ENCODE results near the gene CPSF4. TPM values are rescaled to one million over a fixed set of nuclear protein-coding genes. Genes with fewer than 3 reads are reported as not detected.

CPSF4 gene
- total and polyA plus RNA-seq, 2 donors (not counting 1 experiment from before 2014, with no cell fraction given): 52.9 to 63.2 TPM

DNA sequence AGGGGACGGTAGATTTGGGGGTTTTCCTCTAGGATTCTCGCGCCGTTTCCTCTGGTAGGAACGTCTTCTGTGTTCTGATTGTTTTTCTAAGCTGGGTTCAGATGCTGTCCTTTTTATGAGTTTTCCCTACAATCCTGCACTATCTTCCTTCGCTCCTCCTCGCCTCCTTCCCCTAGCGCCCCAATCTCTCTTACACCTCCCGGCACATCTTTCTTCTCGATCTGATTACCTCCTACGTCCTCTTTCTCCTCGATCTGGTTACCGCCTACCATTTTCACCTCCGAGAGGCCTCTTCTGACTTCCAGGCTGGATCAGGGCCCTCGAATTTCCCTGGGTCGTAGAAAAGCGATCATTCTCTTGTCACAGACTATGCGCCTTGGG is 29.6 kb upstream of the CPSF4 start:
- H3K4me2 ChIP-seq (replicated peaks; ENCODE audit: low read depth, low read length, poor library complexity, severe bottlenecking): peak overlapping the region; percentile 98
- POLR2A ChIA-PET: interaction anchor here (0.9 to 3.1 kb wide), 12 partner anchors 9 to 207 kb away, joined by 3 to 33 read pairs (median 6); partner anchors contain the start of genes ARPC1A, ARPC1B, ATP5MF and CPSF4
- peak overlapping the region; percentile 84 for H2AFZ ChIP-seq (ENCODE audit: insufficient read depth, low read depth, low read length, poor library complexity, severe bottlenecking)
- H4K20me1 ChIP-seq (ENCODE audit: control insufficient read depth, insufficient read depth, low read length, poor library complexity, severe bottlenecking): peaks cover 70% of the 10 kb centered on the region
- H3K9ac ChIP-seq (ENCODE audit: low read length): peak overlapping the region; percentile 94
- H3K36me3 ChIP-seq (replicated peaks in 1 of 2; ENCODE audit: control extremely low read depth in 1 of 2, control insufficient read depth in 1 of 2, extremely low read depth in 1 of 2, insufficient read depth in 2 of 2, low read length in 1 of 2): peaks cover 7 to 37% of the 10 kb centered on the region in 2 experiments
- peaks cover 47% of the 10 kb centered on the region for H3K4me1 Mint-ChIP-seq
- peak overlapping the region; percentile 89 to 96 for H3K27ac ChIP-seq (ENCODE audit: low read length in 2 of 2)
- H3K27ac Mint-ChIP-seq: peak overlapping the region; percentile 100
- H3K4me3 Mint-ChIP-seq: peak overlapping the region; percentile 91
- H3K27me3 Mint-ChIP-seq: no peaks in the 10 kb centered on the region
- ATAC-seq (ENCODE audit: low read depth) (peak; percentile 7), DNase-seq (no peak)
- TF ChIP-seq EZH2 (IDR thresholded peaks at IDR 0.05; ENCODE audit: borderline replicate concordance, insufficient read depth, low read depth, low read length, poor library complexity, severe bottlenecking): no peak
- TF ChIP-seq, protein P1, sequence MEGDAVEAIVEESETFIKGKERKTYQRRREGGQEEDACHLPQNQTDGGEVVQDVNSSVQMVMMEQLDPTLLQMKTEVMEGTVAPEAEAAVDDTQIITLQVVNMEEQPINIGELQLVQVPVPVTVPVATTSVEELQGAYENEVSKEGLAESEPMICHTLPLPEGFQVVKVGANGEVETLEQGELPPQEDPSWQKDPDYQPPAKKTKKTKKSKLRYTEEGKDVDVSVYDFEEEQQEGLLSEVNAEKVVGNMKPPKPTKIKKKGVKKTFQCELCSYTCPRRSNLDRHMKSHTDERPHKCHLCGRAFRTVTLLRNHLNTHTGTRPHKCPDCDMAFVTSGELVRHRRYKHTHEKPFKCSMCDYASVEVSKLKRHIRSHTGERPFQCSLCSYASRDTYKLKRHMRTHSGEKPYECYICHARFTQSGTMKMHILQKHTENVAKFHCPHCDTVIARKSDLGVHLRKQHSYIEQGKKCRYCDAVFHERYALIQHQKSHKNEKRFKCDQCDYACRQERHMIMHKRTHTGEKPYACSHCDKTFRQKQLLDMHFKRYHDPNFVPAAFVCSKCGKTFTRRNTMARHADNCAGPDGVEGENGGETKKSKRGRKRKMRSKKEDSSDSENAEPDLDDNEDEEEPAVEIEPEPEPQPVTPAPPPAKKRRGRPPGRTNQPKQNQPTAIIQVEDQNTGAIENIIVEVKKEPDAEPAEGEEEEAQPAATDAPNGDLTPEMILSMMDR (IDR thresholded peaks at IDR 0.05): no peak
- no peaks in the 10 kb centered on the region for H3K27me3 ChIP-seq (replicated peaks in 1 of 4; ENCODE audit: control extremely low read depth in 1 of 4, control insufficient read depth in 3 of 4, insufficient read depth in 4 of 4, low read length in 3 of 4)
- peak overlapping the region; percentile 93 to 99 (median 95) for H3K4me3 ChIP-seq (ENCODE audit: control extremely low read depth in 1 of 5, extremely low read depth in 1 of 5, insufficient read depth in 1 of 5, low read depth in 2 of 5, low read length in 4 of 5)
- CTCF ChIA-PET: interaction anchor here (0.6 to 3.2 kb wide), 8 partner anchors 16 to 171 kb away, joined by 3 to 24 read pairs (median 4); partner anchors contain the start of gene ZKSCAN5
- peaks cover 87% of the 10 kb centered on the region for H3K79me2 ChIP-seq (ENCODE audit: control insufficient read depth, insufficient read depth, low read length)
- H3K9me3 ChIP-seq (ENCODE audit: control extremely low read depth in 1 of 3, control insufficient read depth in 2 of 3, insufficient read depth in 1 of 3, low read length in 2 of 3): no peaks in the 10 kb centered on the region
- no peaks in the 10 kb centered on the region for H3K9me3 Mint-ChIP-seq (ENCODE audit: insufficient read depth)
- WGBS (ENCODE audit: insufficient coverage): under 1% methylated on average over 11 of the region's 18 CpGs
- intact Hi-C loops (cut with micrococcal nuclease): loop anchor here (2.0 kb wide), 1 partner anchor 84 kb away; the partner anchor contains the start of gene ARPC1A
- H3K4me1 ChIP-seq (ENCODE audit: control insufficient read depth in 2 of 2, insufficient read depth in 2 of 2, low read length in 2 of 2): peaks cover 25 to 35% of the 10 kb centered on the region in 2 donors

- Histone ChIP-seq H3K79me2 (ENCODE audit: control insufficient read depth, insufficient read depth, low read length) (peaks cover 87% of the 10 kb centered on the region), H4K20me1 (ENCODE audit: control insufficient read depth, insufficient read depth, low read length, poor library complexity, severe bottlenecking) (peaks cover 68% of the 10 kb centered on the region), H3K4me1 (ENCODE audit: control insufficient read depth in 2 of 2, insufficient read depth in 2 of 2, low read length in 2 of 2) (peaks cover 25 to 35% of the 10 kb centered on the region in 2 donors), H3K27me3 (replicated peaks in 1 of 4; ENCODE audit: control extremely low read depth in 1 of 4, control insufficient read depth in 3 of 4, insufficient read depth in 4 of 4, low read length in 3 of 4) (no peaks in the 10 kb centered on the region), H3K9ac (ENCODE audit: low read length) (peak overlapping the region; percentile 94), H3K4me2 (replicated peaks; ENCODE audit: low read depth, low read length, poor library complexity, severe bottlenecking) (peak overlapping the region; percentile 98), H3K36me3 (replicated peaks in 1 of 2; ENCODE audit: control extremely low read depth in 1 of 2, control insufficient read depth in 1 of 2, extremely low read depth in 1 of 2, insufficient read depth in 2 of 2, low read length in 1 of 2) (peaks cover 9 to 38% of the 10 kb centered on the region in 2 experiments), H3K4me3 (ENCODE audit: control extremely low read depth in 1 of 5, extremely low read depth in 1 of 5, insufficient read depth in 1 of 5, low read depth in 2 of 5, low read length in 4 of 5) (peak overlapping the region in 4 of 5 experiments; percentile 93 to 99 (median 95)), H3K27ac (ENCODE audit: low read length in 2 of 2) (peak overlapping the region in 1 of 2 donors; percentile 96), H3K9me3 (ENCODE audit: control extremely low read depth in 1 of 3, control insufficient read depth in 2 of 3, insufficient read depth in 1 of 3, low read length in 2 of 3) (no peaks in the 10 kb centered on the region), H2AFZ (ENCODE audit: insufficient read depth, low read depth, low read length, poor library complexity, severe bottlenecking) (no peak overlapping the region)
- Mint-ChIP-seq H3K4me3 (peak overlapping the region; percentile 91), H3K4me1 (peaks cover 45% of the 10 kb centered on the region), H3K27me3 (no peaks in the 10 kb centered on the region), H3K9me3 (ENCODE audit: insufficient read depth) (no peaks in the 10 kb centered on the region), H3K27ac (peak overlapping the region; percentile 37)
- intact Hi-C loops (cut with micrococcal nuclease): loop anchor here (2.0 kb wide), 1 partner anchor 85 kb away; the partner anchor contains the start of gene ARPC1A
- no peak for DNase-seq
- TF ChIP-seq EZH2 (IDR thresholded peaks at IDR 0.05; ENCODE audit: borderline replicate concordance, insufficient read depth, low read depth, low read length, poor library complexity, severe bottlenecking): no peak
- TF ChIP-seq, protein P1 (IDR thresholded peaks at IDR 0.05): no peak
- CTCF ChIA-PET: interaction anchor here (3.2 kb wide), 2 partner anchors 17 to 44 kb away, joined by 20 to 24 read pairs; no protein-coding TSS in a partner anchor
- ATAC-seq (ENCODE audit: low read depth): no peak
- POLR2A ChIA-PET: interaction anchor here (0.7 to 1.4 kb wide), 2 partner anchors 8 to 84 kb away, joined by 3 read pairs; partner anchors contain the start of gene ARPC1A
- WGBS (ENCODE audit: insufficient coverage): 20% methylated on average over 2 of the region's 3 CpGs
Observed at GRCh38 chr7:99409806-99410205, 28.9 kb upstream of the CPSF4 start.
